ENCODE results near the gene PHRF1. TPM values are rescaled to one million over a fixed set of nuclear protein-coding genes. Genes with fewer than 3 reads are reported as not detected.
"Not testable (repeated sequence)": the region's sequence is repeated elsewhere in the genome, so short reads cannot be mapped to it uniquely, and the experiment has no call there.

The PHRF1 gene
- total and polyA plus RNA-seq, 9 of the 15 experiments (the other 6 are each of a cell fraction or from before 2014, with no cell fraction given): 0.07 to 37.2 (median 7.7) TPM

DNA sequence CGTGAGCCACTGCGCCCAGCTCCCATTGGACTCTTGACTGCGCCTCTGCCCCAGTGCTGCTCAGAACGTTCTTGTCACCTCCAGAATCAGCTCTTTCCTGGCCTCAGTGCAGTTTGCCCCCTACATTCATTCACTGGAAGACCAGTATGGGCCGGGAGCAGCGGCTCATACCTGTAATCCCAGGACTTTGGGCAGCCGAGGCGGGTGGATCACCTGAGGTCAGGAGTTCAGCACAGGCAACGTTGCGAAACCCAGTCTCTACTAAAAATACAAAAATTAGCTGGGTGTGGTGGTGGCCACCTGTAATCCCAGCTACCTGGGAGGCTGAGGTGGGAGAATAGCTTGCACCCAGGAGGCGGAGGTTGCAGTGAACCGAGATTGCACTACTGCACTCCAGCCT, 78.2 kb downstream of the PHRF1 start:
- H3K27ac ChIP-seq (ENCODE audit: extremely low read depth, low read depth, low read length); H3K9me1 ChIP-seq (ENCODE audit: control insufficient read depth, insufficient read depth, low read length); CTCF ChIA-PET (ENCODE audit: low intra/inter-chr PET ratio); FAIRE-seq; H3K4me3 ChIP-seq; H3K9me3 ChIP-seq (replicated peaks; ENCODE audit: control insufficient read depth, insufficient read depth, low read depth, low read length); H4K20me1 ChIP-seq (replicated peaks; ENCODE audit: control insufficient read depth, insufficient read depth, low read length); DNase-seq (ENCODE audit: extremely low read depth in 1 of 4, low spot score in 3 of 4); intact Hi-C loops (cut with micrococcal nuclease); BruUV-seq (replicated peaks); H3K4me2 ChIP-seq (ENCODE audit: insufficient read depth, low read length); H3K27me3 ChIP-seq (ENCODE audit: control insufficient read depth in 2 of 2, insufficient read depth in 2 of 2, low read length in 2 of 2); H3K9ac ChIP-seq (ENCODE audit: insufficient read depth in 1 of 2, low read depth in 2 of 2, low read length in 2 of 2); H2AFZ ChIP-seq (ENCODE audit: low read depth, low read length); in situ Hi-C loops (cut with MboI); H3K79me2 ChIP-seq (ENCODE audit: control insufficient read depth, insufficient read depth, low read length); ATAC-seq: not testable (repeated sequence)
- peak; percentile 55; the same call in 1 of the 2 replicates for TF ChIP-seq CEBPB (tag; IDR thresholded peaks at IDR 0.05)
- H3K4me1 ChIP-seq (replicated peaks in 1 of 2; ENCODE audit: control insufficient read depth in 2 of 2, insufficient read depth in 2 of 2, low read length in 2 of 2): peaks cover 0 to 12% of the 10 kb centered on the region in 2 experiments; a peak in 1 of 5 replicates
- POLR2A ChIA-PET: interaction anchor here (0.8 to 1.6 kb wide), 5 partner anchors 8 to 19 kb away, joined by 3 to 6 read pairs (median 4); no protein-coding TSS in a partner anchor
- H3K36me3 ChIP-seq (ENCODE audit: control insufficient read depth, insufficient read depth, low read length): peaks cover 80% of the 10 kb centered on the region; the same call in 2 of the 3 replicates
- 83% methylated on average over 10 of the region's 12 CpGs for WGBS (ENCODE audit: insufficient coverage, low coverage, missing lambda C conversion rate)

DNA sequence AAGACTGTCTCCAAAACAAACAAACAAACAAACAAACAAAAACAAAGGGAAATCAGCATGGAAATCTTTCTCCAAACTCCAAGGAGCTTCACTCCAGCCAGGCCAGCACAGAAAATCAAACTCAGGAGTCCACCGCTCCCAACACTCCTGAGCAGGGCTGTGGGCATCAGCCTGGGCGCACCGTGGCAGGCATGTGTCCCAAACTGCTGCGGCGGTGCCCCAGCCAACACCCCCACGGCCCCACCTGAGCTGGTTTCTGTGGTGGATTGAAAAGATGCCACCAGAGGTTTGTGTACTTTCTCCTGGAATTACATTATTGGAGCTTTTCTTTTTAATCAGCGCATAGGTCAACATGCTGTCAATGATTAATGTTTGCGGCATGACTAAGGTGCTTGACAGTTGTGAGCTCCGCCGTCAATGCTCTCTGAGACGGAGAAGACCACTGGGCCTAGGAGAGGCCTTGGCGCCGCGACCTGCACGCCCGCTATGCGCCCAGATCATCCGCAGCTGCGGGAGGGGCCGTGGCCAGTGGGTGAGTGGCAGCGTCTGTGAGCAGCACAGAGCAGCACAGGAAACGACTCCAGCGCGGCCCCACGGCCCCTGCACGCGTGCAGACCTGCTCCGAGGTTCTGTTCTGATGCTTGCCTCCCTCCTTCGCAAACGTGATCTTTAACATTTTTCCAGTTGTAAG, 78.9 kb downstream of the PHRF1 start:
- H3K9me3 ChIP-seq (replicated peaks; ENCODE audit: control insufficient read depth, insufficient read depth, low read depth, low read length): no peaks in the 10 kb centered on the region
- ATAC-seq (no peak; the same call in 2 of the 3 replicates), DNase-seq (ENCODE audit: extremely low read depth in 1 of 4, low spot score in 3 of 4) (peak in 1 of 4 experiments; percentile 6), FAIRE-seq (no peak)
- in situ Hi-C loops (cut with MboI): no loop called here
- H3K27ac ChIP-seq (ENCODE audit: extremely low read depth, low read depth, low read length): no peak overlapping the region
- H3K27me3 ChIP-seq (ENCODE audit: control insufficient read depth in 2 of 2, insufficient read depth in 2 of 2, low read length in 2 of 2): no peaks in the 10 kb centered on the region
- peaks cover 0 to 16% of the 10 kb centered on the region in 2 experiments; a peak in 1 of 5 replicates for H3K4me1 ChIP-seq (replicated peaks in 1 of 2; ENCODE audit: control insufficient read depth in 2 of 2, insufficient read depth in 2 of 2, low read length in 2 of 2)
- BruUV-seq (replicated peaks): no TSS peak
- POLR2A ChIA-PET: interaction anchor here (0.8 to 1.6 kb wide), 8 partner anchors 9 to 92 kb away, joined by 3 to 6 read pairs (median 4); partner anchors contain the start of gene TALDO1
- intact Hi-C loops (cut with micrococcal nuclease): no loop called here
- H3K4me3 ChIP-seq: no peak overlapping the region
- H3K4me2 ChIP-seq (ENCODE audit: insufficient read depth, low read length): no peak overlapping the region
- no peaks in the 10 kb centered on the region for H4K20me1 ChIP-seq (replicated peaks; ENCODE audit: control insufficient read depth, insufficient read depth, low read length)
- peaks cover 81% of the 10 kb centered on the region; the same call in 2 of the 3 replicates for H3K36me3 ChIP-seq (ENCODE audit: control insufficient read depth, insufficient read depth, low read length)
- no peaks in the 10 kb centered on the region; the same call in 2 of the 3 replicates for H3K79me2 ChIP-seq (ENCODE audit: control insufficient read depth, insufficient read depth, low read length)
- no peak overlapping the region for H3K9ac ChIP-seq (ENCODE audit: insufficient read depth in 1 of 2, low read depth in 2 of 2, low read length in 2 of 2)
- H2AFZ ChIP-seq (ENCODE audit: low read depth, low read length): no peak overlapping the region
- WGBS (ENCODE audit: insufficient coverage, low coverage, missing lambda C conversion rate): 93% methylated on average over 22 of the region's 30 CpGs
- H3K9me1 ChIP-seq (ENCODE audit: control insufficient read depth, insufficient read depth, low read length): no peaks in the 10 kb centered on the region
- TF ChIP-seq ZNF197 (CRISPR knock-in tag; IDR thresholded peaks at IDR 0.05; ENCODE audit: low read depth) (no peak), POLR2G (IDR thresholded peaks at IDR 0.05; ENCODE audit: low read depth, low read length) (peak; percentile 54; the same call in 1 of the 2 replicates), MEIS2 (IDR thresholded peaks at IDR 0.05; ENCODE audit: partially characterized antibody) (peak; percentile 52), NFE2 (IDR thresholded peaks at IDR 0.05; ENCODE audit: low read depth) (0 out of 2 replicates have a peak, but pooled peaks have one; percentile 6), TEAD1 (CRISPR knock-in tag; IDR thresholded peaks at IDR 0.05) (no peak)
- TF ChIP-seq, protein P1, sequence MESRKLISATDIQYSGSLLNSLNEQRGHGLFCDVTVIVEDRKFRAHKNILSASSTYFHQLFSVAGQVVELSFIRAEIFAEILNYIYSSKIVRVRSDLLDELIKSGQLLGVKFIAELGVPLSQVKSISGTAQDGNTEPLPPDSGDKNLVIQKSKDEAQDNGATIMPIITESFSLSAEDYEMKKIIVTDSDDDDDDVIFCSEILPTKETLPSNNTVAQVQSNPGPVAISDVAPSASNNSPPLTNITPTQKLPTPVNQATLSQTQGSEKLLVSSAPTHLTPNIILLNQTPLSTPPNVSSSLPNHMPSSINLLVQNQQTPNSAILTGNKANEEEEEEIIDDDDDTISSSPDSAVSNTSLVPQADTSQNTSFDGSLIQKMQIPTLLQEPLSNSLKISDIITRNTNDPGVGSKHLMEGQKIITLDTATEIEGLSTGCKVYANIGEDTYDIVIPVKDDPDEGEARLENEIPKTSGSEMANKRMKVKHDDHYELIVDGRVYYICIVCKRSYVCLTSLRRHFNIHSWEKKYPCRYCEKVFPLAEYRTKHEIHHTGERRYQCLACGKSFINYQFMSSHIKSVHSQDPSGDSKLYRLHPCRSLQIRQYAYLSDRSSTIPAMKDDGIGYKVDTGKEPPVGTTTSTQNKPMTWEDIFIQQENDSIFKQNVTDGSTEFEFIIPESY (CRISPR knock-in tag; IDR thresholded peaks at IDR 0.05): 0 out of 2 replicates have a peak, but pooled peaks have one; percentile 43
- TF ChIP-seq, protein P2, sequence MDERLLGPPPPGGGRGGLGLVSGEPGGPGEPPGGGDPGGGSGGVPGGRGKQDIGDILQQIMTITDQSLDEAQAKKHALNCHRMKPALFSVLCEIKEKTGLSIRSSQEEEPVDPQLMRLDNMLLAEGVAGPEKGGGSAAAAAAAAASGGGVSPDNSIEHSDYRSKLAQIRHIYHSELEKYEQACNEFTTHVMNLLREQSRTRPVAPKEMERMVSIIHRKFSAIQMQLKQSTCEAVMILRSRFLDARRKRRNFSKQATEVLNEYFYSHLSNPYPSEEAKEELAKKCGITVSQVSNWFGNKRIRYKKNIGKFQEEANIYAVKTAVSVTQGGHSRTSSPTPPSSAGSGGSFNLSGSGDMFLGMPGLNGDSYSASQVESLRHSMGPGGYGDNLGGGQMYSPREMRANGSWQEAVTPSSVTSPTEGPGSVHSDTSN (CRISPR knock-in tag; IDR thresholded peaks at IDR 0.05; ENCODE audit: low read depth): no peak
- TF ChIP-seq, protein P2 (tag; conservative IDR thresholded peaks at IDR 0.05; ENCODE audit: low read depth): peak; percentile 49
- CTCF ChIA-PET (ENCODE audit: low intra/inter-chr PET ratio): no interaction called here

All from K562 (cell line).